Osteocyte (in vitro differentiated cells): ENCODE results near the gene C1QTNF6. TPM values are rescaled to one million over a fixed set of nuclear protein-coding genes. Genes with fewer than 3 reads are reported as not detected.

ENCODE experiments used
- DNase-seq: peaks from one replicate; pipeline ENCODE4 v3.0.0; 2021; ENCODE audit warnings: mixed read lengths; ENCODE audit not compliant: unreplicated experiment; ENCODE audit errors: extremely low spot score
- H3K27ac Mint-ChIP-seq: one replicate; pipeline ENCODE4 v1.8.0; 2021; ENCODE audit warnings: mild to moderate bottlenecking, mixed read lengths; ENCODE audit not compliant: unreplicated experiment
- H3K27me3 Mint-ChIP-seq: one replicate; pipeline ENCODE4 v1.8.0; 2021; ENCODE audit warnings: mixed read lengths; ENCODE audit not compliant: unreplicated experiment
- H3K36me3 Mint-ChIP-seq: one replicate; pipeline ENCODE4 v1.8.0; 2021; ENCODE audit warnings: mixed read lengths; ENCODE audit not compliant: unreplicated experiment
- H3K4me1 Mint-ChIP-seq: one replicate; pipeline ENCODE4 v1.8.0; 2021; ENCODE audit warnings: mixed read lengths; ENCODE audit not compliant: unreplicated experiment
- H3K4me3 Mint-ChIP-seq: one replicate; pipeline ENCODE4 v1.8.0; 2021; ENCODE audit warnings: mild to moderate bottlenecking, moderate library complexity, mixed read lengths; ENCODE audit not compliant: unreplicated experiment
- H3K9me3 Mint-ChIP-seq: one replicate; pipeline ENCODE4 v1.8.0; 2021; ENCODE audit warnings: mixed read lengths; ENCODE audit not compliant: unreplicated experiment
- total RNA-seq: library from RNA; stranded (reverse); gene quantifications from 2 replicates; pipeline ENCODE4 v1.2.1, GENCODE V29; 2021
- TF ChIP-seq, protein P1 (sequence below): fragments of 200-600 bp; sonication (generic); IDR thresholded peaks from 2 replicates; pipeline ENCODE4 v1.5.0; 2021; ENCODE audit warnings: antibody characterized with exemption, mild to moderate bottlenecking, moderate library complexity

Gene C1QTNF6
- total RNA-seq, 1 donor from 2014 or later = 36.4 TPM

DNA sequence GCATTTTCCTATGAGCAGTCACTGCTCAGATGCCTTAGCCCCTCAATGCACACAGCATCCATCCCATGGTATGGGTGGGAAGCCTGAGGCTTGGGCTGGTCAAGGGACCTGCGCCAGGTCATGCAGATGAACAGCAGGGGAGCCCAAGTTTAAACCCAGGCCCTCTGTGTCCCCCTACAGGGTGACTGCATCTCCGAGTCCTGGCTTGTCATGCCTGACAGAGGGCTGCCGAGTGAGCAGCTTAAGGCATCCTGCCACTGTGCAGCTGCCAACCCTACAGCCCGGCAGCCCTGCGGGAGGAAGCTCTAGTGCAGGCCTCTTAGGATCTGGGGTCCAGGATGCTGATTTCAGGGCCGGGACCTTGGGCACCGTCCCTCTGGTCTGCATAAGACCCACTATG is 48.3 kb downstream of the C1QTNF6 start:
- Mint-ChIP-seq H3K9me3 (no peaks in the 10 kb centered on the region), H3K27ac (no peak overlapping the region), H3K4me1 (no peaks in the 10 kb centered on the region), H3K27me3 (peaks cover 15% of the 10 kb centered on the region), H3K36me3 (no peaks in the 10 kb centered on the region), H3K4me3 (no peak overlapping the region)
- TF ChIP-seq, protein P1, sequence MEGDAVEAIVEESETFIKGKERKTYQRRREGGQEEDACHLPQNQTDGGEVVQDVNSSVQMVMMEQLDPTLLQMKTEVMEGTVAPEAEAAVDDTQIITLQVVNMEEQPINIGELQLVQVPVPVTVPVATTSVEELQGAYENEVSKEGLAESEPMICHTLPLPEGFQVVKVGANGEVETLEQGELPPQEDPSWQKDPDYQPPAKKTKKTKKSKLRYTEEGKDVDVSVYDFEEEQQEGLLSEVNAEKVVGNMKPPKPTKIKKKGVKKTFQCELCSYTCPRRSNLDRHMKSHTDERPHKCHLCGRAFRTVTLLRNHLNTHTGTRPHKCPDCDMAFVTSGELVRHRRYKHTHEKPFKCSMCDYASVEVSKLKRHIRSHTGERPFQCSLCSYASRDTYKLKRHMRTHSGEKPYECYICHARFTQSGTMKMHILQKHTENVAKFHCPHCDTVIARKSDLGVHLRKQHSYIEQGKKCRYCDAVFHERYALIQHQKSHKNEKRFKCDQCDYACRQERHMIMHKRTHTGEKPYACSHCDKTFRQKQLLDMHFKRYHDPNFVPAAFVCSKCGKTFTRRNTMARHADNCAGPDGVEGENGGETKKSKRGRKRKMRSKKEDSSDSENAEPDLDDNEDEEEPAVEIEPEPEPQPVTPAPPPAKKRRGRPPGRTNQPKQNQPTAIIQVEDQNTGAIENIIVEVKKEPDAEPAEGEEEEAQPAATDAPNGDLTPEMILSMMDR = no peak
- DNase-seq = no peak

DNA sequence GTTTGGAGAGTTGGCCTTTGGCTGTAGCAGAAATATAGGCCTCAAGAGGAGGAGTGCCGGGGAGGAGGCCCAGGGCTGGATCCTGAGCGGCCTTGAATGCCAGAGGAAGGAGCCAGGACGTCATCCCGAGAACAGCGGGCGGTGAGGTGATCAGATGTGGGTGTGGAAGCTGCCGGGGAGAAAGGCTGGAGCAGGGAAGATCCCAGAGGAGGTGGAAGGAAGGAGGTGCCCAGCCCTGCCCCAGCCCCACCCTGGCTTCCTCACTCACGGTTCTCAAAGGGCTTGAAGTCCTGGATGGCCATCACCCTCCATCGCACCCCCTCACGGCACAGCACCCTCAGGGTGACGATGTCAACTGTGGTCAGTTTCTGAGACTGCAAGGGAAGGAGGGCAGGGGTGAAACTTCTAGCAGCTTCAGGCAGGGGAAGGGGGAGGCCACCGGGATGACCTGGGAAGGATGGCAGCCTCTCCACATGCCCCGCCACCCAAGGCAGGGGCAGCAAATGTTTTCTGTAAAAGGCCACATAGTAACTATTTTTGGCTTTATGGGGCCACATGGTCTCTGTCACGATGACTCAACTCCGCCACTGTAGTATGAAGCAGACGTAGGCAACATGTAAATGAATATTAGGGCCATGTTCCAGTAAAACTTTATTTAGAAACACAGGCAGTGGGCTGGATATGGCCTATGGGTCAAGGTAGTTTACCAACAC is 49.0 kb downstream of the C1QTNF6 start:
- TF ChIP-seq, protein P1 = no peak
- Mint-ChIP-seq H3K27ac (no peak overlapping the region), H3K27me3 (peaks cover 12% of the 10 kb centered on the region), H3K36me3 (no peaks in the 10 kb centered on the region), H3K4me1 (no peaks in the 10 kb centered on the region), H3K9me3 (no peaks in the 10 kb centered on the region), H3K4me3 (no peak overlapping the region)
- DNase-seq = no peak

DNA sequence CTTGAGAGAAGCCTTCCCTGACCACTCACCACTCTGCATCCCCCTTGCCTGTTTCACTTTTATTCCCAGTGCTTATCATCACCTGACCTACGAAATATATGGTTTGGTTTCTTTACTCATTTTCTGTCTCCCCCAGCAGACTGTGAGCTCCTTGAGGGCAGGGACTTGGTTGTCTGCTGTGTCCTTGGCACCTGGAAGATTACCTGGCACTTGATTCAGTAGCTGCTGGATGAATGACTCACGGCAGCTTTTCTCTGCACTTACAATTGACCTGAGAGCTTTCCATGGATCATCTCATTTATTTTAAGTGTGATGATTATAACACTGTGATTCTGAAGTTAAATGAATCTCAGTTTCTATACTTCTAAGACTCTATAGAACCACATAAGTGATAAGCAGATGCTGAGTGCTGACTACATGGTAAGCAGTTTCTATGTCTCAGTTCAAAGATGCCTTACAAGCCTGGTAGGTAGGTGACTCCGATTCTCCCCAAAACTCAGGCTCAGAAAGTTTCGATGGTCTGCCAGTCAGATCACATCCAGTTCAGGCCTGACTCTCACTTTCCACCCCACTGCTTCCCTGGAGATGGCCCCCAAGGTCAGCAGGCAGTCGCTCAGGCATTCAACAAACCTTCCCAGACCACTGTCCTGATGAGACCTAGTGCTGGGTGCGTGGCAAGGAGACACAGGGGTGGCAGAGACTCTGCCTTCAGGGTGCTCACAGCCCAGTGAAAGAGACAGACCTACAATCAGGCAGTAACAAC is 50.0 kb downstream of the C1QTNF6 start:
- H3K4me1 Mint-ChIP-seq = no peaks in the 10 kb centered on the region
- TF ChIP-seq, protein P1 = no peak
- no peaks in the 10 kb centered on the region for H3K36me3 Mint-ChIP-seq
- no peak overlapping the region for H3K27ac Mint-ChIP-seq
- peaks cover 12% of the 10 kb centered on the region for H3K27me3 Mint-ChIP-seq
- no peak for DNase-seq
- no peak overlapping the region for H3K4me3 Mint-ChIP-seq
- H3K9me3 Mint-ChIP-seq = no peaks in the 10 kb centered on the region

DNA sequence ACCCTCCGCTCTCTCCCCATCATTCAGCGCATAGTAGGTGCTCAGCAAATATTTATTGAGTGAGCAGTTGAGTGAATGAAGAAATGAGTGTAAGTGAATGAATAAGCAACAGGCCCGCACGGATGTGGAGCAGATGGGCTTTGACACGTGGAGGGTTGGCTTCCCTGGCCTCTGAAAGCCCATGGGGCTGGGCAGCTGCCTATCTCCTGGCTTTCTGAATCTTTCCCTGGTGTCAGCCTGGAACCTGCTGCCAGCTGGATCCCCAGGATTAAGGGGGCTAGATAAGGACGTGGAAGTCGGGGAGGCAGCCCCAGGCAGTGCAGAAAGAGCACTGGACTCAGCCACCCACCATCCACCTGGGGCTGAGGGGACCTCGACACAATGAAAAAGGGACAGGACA is 50.9 kb downstream of the C1QTNF6 start:
- no peak for DNase-seq
- H3K27me3 Mint-ChIP-seq = peaks cover 12% of the 10 kb centered on the region
- no peak overlapping the region for H3K27ac Mint-ChIP-seq

DNA sequence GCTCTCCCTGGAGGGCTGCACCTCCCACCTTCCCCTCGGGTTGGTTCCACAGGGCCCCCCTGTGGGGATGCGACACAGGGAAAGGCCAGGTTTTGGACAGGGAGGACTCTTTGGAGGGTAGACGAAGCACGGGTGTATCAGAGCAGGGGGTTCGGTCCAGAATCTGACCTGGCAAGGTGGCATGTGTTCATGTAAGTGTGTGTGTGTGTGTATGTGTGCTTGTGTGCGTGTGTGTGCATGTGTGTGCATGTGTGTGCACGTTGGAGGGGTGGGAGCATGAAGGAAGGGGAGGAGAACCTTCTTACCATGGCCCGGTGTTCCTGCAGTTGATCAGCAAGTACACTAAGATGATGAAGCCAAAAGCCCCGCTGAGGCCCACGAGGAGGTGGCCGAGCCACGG is 53.0 kb downstream of the C1QTNF6 start:
- no peak for DNase-seq
- H3K4me1 Mint-ChIP-seq = no peaks in the 10 kb centered on the region
- H3K9me3 Mint-ChIP-seq = no peaks in the 10 kb centered on the region
- peaks cover 12% of the 10 kb centered on the region for H3K27me3 Mint-ChIP-seq
- no peak overlapping the region for H3K4me3 Mint-ChIP-seq
- TF ChIP-seq, protein P1 = no peak
- no peak overlapping the region for H3K27ac Mint-ChIP-seq
- no peaks in the 10 kb centered on the region for H3K36me3 Mint-ChIP-seq

More for the DNA sequence above, 50.9 kb downstream of the C1QTNF6 start:
- TF ChIP-seq, protein P1 = no peak
- H3K4me1 Mint-ChIP-seq = no peaks in the 10 kb centered on the region
- no peak overlapping the region for H3K4me3 Mint-ChIP-seq
- H3K36me3 Mint-ChIP-seq = no peaks in the 10 kb centered on the region
- H3K9me3 Mint-ChIP-seq = no peaks in the 10 kb centered on the region
